AG08396 (cell line): ENCODE data around the gene TNNI3K.
A peak's percentile ranks its signal among the peaks of the same experiment; 100 is the strongest.

ENCODE experiments used
- DNase-seq: peaks from one replicate; pipeline ENCODE4 v3.0.0; 2012; ENCODE audit warnings: low spot score, mixed read lengths

TNNI3K gene

GRCh38 chr1:74434321-74434720, 199.1 kb downstream of the TNNI3K start:
- DNase-seq = no peak

GRCh38 chr1:74436078-74436477, 200.9 kb downstream of the TNNI3K start:
- DNase-seq = no peak

- no peak for DNase-seq
These were observed 201.8 kb downstream of the TNNI3K start for GRCh38 chr1:74437035-74437434.

GRCh38 chr1:74452035-74452434, 216.8 kb downstream of the TNNI3K start:
- no peak for DNase-seq

- no peak for DNase-seq
These were observed 218.1 kb downstream of the TNNI3K start for GRCh38 chr1:74453277-74453676.

GRCh38 chr1:74455390-74455789, 220.2 kb downstream of the TNNI3K start:
- no peak for DNase-seq

GRCh38 chr1:74457253-74457652, 222.1 kb downstream of the TNNI3K start:
- DNase-seq = no peak

- DNase-seq = peak; percentile 17
These were observed 228.3 kb downstream of the TNNI3K start for GRCh38 chr1:74463333-74463988.

GRCh38 chr1:74464037-74464436, 228.8 kb downstream of the TNNI3K start:
- DNase-seq = no peak

GRCh38 chr1:74465193-74465681, 230.1 kb downstream of the TNNI3K start:
- no peak for DNase-seq

GRCh38 chr1:74467786-74468377, 232.7 kb downstream of the TNNI3K start:
- DNase-seq = no peak

- peak; percentile 59 for DNase-seq
These were observed 233.9 kb downstream of the TNNI3K start for GRCh38 chr1:74468982-74469603.

- DNase-seq = no peak
These were observed 235.1 kb downstream of the TNNI3K start for GRCh38 chr1:74470251-74470650.

- no peak for DNase-seq
These were observed 235.7 kb downstream of the TNNI3K start for GRCh38 chr1:74470936-74471335.

- no peak for DNase-seq
These were observed 236.3 kb downstream of the TNNI3K start for GRCh38 chr1:74471470-74471869.

GRCh38 chr1:74474585-74474984, 239.4 kb downstream of the TNNI3K start:
- DNase-seq = no peak

GRCh38 chr1:74478979-74479378, 243.8 kb downstream of the TNNI3K start:
- DNase-seq = no peak

- DNase-seq = no peak
These were observed 244.9 kb downstream of the TNNI3K start for GRCh38 chr1:74480068-74480467.

- no peak for DNase-seq
These were observed 246.4 kb downstream of the TNNI3K start for GRCh38 chr1:74481607-74482006.

- DNase-seq = no peak
These were observed 250.4 kb downstream of the TNNI3K start for GRCh38 chr1:74485622-74486021.

- no peak for DNase-seq
These were observed 250.8 kb downstream of the TNNI3K start for GRCh38 chr1:74486036-74486435.

- no peak for DNase-seq
These were observed 261.5 kb downstream of the TNNI3K start for GRCh38 chr1:74496669-74497068.

- DNase-seq = no peak
These were observed 263.7 kb downstream of the TNNI3K start for GRCh38 chr1:74498901-74499300.
